GM23248 (cell line): ENCODE results near the gene ARMC7. TPM values are rescaled to one million over a fixed set of nuclear protein-coding genes. Genes with fewer than 3 reads are reported as not detected.

Experiments used
- DNase-seq: peaks from one replicate; pipeline ENCODE4 v3.0.0-alpha.2; 2015
- H2AFZ ChIP-seq: fragments of 200-600 bp; sonication (generic); 2 replicates; pipeline ENCODE4 v1.6.1; 2016; ENCODE audit warnings: antibody characterized with exemption
- H3F3A ChIP-seq: fragments of 200-600 bp; sonication (generic); 2 replicates; pipeline ENCODE4 v1.6.1; 2016; ENCODE audit warnings: mild to moderate bottlenecking, antibody characterized with exemption, mixed run types; ENCODE audit not compliant: insufficient read depth
- H3K27ac ChIP-seq: fragments of 200-600 bp; sonication (generic); 2 replicates; pipeline ENCODE4 v1.5.1; 2016; ENCODE audit warnings: mild to moderate bottlenecking
- H3K27me3 ChIP-seq: fragments of 200-600 bp; sonication (generic); replicated peaks from 2 replicates; pipeline ENCODE4 v1.6.1; 2016; ENCODE audit warnings: mild to moderate bottlenecking; ENCODE audit not compliant: insufficient read depth
- H3K36me3 ChIP-seq: fragments of 200-600 bp; sonication (generic); 2 replicates; pipeline ENCODE4 v1.6.1; 2016; ENCODE audit warnings: low read depth, mild to moderate bottlenecking
- H3K4me1 ChIP-seq: fragments of 200-600 bp; sonication (generic); 2 replicates; pipeline ENCODE4 v1.6.1; 2016; ENCODE audit warnings: mild to moderate bottlenecking; ENCODE audit not compliant: insufficient read depth
- H3K4me2 ChIP-seq: fragments of 200-600 bp; sonication (generic); one replicate; pipeline ENCODE4 v1.6.1; 2016; ENCODE audit warnings: mild to moderate bottlenecking; ENCODE audit not compliant: unreplicated experiment
- H3K4me3 ChIP-seq: fragments of 200-600 bp; sonication (generic); 2 replicates; pipeline ENCODE4 v1.5.1; 2016; ENCODE audit warnings: mild to moderate bottlenecking
- H3K79me2 ChIP-seq: fragments of 200-600 bp; sonication (generic); 2 replicates; pipeline ENCODE4 v1.6.1; 2016; ENCODE audit warnings: mild to moderate bottlenecking; ENCODE audit not compliant: insufficient read depth
- H3K9ac ChIP-seq: fragments of 200-600 bp; sonication (generic); 2 replicates; pipeline ENCODE4 v1.6.1; 2016; ENCODE audit warnings: mild to moderate bottlenecking
- H3K9me2 ChIP-seq: fragments of 200-600 bp; sonication (generic); 2 replicates; pipeline ENCODE4 v1.6.1; 2016; ENCODE audit warnings: mixed run types, mild to moderate bottlenecking, moderate library complexity; ENCODE audit not compliant: insufficient read depth
- H3K9me3 ChIP-seq: fragments of 200-600 bp; sonication (generic); one replicate; pipeline ENCODE4 v1.6.1; 2017; ENCODE audit warnings: low read depth
- H4K20me1 ChIP-seq: fragments of 200-600 bp; sonication (generic); 2 replicates; pipeline ENCODE4 v1.6.0; 2016; ENCODE audit not compliant: insufficient read depth
- EZH2 ChIP-seq: fragments of 200-600 bp; sonication (generic); IDR thresholded peaks from 2 replicates; pipeline ENCODE4 v1.6.1; 2018; ENCODE audit warnings: antibody characterized with exemption, mild to moderate bottlenecking; ENCODE audit not compliant: insufficient read depth, poor library complexity, severe bottlenecking
- EZH2phosphoT487 ChIP-seq: fragments of 200-600 bp; sonication (generic); IDR thresholded peaks from 2 replicates; pipeline ENCODE4 v1.6.1; 2018; ENCODE audit warnings: antibody characterized with exemption, moderate library complexity, mild to moderate bottlenecking, low read depth; ENCODE audit not compliant: insufficient read depth
- WGBS, 2 experiments: methylation state at CpG; one replicate each; pipeline ENCODE4 v1.1.6; 2015 to 2017; ENCODE audit warnings: low lambda C conversion rate in 2 of 2, low coverage in 1 of 2; ENCODE audit errors: missing lambda C conversion rate in 2 of 2; 5-methylcytosine and 5-hydroxymethylcytosine counted together
- in situ Hi-C: fragments of 300-500 bp; cut with MboI; formaldehyde crosslinking; loops from 2 replicates; pipeline ENCODE4 v1.15.0; 2020
- polyA plus RNA-seq: library from polyadenylated mRNA; unstranded; fragments of >200 nt; fragmentation: Nextera tagmentation; extraction: Ambion mirVana; gene quantifications from 2 replicates; pipeline ENCODE4 v1.2.1, GENCODE V29; 2016
- total RNA-seq: library from RNA; depleted of rRNA; stranded (reverse); fragments of >200 nt; shearing (Covaris generic); gene quantifications from 2 replicates; pipeline ENCODE4 v1.2.3, GENCODE V29; 2014; rRNA removed

Gene ARMC7
- total RNA-seq, result 1.3 and 3.8 TPM in 2 replicates
- 9.8 and 11.3 TPM in 2 replicates for polyA plus RNA-seq

DNA sequence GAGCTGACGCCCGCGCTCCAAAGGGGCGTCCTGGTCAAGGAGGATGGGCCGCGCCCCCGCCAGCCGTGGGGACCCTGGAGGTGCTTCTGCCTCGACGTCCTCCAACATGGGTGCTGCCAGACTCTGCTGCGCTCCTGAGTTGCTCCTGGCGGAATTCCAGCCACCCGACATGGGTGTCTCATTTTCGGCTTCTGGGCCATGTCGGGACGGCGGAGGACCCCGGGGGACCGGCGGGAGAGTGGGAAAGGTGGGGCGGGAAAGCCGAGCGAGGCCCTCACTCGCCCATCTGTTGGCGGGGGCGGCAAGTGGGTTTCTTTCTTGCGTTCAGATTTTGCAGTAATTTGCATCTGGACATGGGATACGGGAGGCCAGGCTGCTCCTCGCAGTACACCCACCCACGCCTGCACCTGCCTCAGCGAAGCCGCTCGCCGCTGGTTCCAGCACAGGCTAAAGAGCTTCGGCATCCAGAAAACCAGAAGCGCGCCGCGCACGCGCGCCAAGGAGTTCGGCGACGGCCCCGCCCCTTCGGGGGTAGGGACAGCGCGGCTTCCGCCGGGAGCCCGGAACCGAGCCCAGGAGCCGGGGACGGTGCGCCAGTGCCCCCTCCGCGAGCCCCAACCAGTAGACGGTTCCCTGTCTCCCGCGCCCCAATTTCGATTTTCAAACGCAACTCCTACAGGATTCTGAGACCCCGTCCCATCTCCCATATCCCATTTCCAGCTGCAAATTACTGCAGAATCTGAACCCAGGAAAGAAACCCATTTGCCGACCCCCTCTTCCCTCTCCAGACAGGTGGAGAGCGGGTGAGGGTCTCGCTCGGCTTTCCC, at the start of gene ARMC7:
Gene ARMC7, plus strand, starts transcription at position 563 of the 827 bp plus-strand sequence. CDS start 320 bp downstream, outside the sequence.
- in situ Hi-C loops, result no loop called here
- Histone ChIP-seq H3K4me2 (peak within 1 kb of the TSS; percentile 92), H3F3A (peaks cover 5% of the 10 kb centered on the region; the same call in 1 of the 2 replicates), H3K27ac (no peak within 1 kb of the TSS), H3K27me3 (no peaks in the 10 kb centered on the region), H3K9me2 (no peaks in the 10 kb centered on the region), H3K4me1 (0 out of 2 replicates have a peak, but pooled peaks cover 3% of the 10 kb centered on the region), H3K9ac (peak within 1 kb of the TSS; percentile 48), H4K20me1 (no peaks in the 10 kb centered on the region), H3K79me2 (peaks cover 11% of the 10 kb centered on the region; the same call in 1 of the 2 replicates), H3K4me3 (peak within 1 kb of the TSS; percentile 81), H3K9me3 (no peaks in the 10 kb centered on the region), H2AFZ (peak within 1 kb of the TSS; percentile 79), H3K36me3 (no peaks in the 10 kb centered on the region)
- WGBS, 2 experiments, result 0 to 1% methylated on average over 55 to 62 of the region's 68 CpGs
- peak; percentile 93 for DNase-seq
- TF ChIP-seq EZH2 (no peak), EZH2phosphoT487 (no peak)

DNA sequence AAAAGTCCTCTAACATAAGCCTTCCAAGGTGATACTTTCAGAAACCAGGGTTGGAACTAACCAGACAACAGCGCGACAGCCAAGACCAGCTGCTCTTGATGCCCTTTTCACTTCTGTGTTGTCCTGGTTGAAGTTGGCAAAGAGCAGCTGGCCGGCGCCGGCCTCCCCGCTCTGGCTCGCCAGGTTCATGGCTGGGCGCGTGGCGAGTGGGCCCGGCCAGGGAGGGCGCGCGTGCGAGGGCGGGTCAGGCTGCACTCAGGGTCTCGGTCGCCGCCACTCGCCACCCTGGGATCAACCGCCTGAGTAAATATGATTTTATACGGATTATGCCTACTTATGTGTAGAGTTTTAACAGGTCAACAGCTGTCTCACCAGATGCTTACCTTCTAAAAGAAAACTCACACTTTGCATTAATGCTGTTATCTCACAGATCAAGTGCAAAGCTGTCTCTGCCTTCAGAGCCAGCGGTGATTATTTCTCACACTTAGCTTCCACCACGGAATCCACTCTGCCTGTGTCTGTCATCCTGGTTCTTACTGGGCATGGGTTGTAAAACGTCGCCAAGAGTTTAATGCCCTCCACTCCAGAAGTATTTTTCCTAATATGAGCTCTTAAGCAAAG, 49.2 kb upstream of the ARMC7 start:
- no peaks in the 10 kb centered on the region for H4K20me1 ChIP-seq
- peak overlapping the region; percentile 30; the same call in 1 of the 2 replicates for H3K9ac ChIP-seq
- TF ChIP-seq EZH2, result no peak
- no peak for TF ChIP-seq EZH2phosphoT487
- H3K27me3 ChIP-seq, result no peaks in the 10 kb centered on the region
- H3K4me2 ChIP-seq, result peak overlapping the region; percentile 24
- no peak for DNase-seq
- H3K4me1 ChIP-seq, result peaks cover 7% of the 10 kb centered on the region; the same call in 1 of the 2 replicates
- H3K36me3 ChIP-seq, result peaks cover 16% of the 10 kb centered on the region; the same call in 1 of the 2 replicates
- no peaks in the 10 kb centered on the region for H3K9me3 ChIP-seq
- WGBS, 2 experiments, result 95 to 96% methylated on average over 20 to 26 of the region's 26 CpGs
- peak overlapping the region; percentile 72 for H3K27ac ChIP-seq
- peaks cover 17% of the 10 kb centered on the region; the same call in 1 of the 2 replicates for H3F3A ChIP-seq
- no peak overlapping the region for H3K4me3 ChIP-seq
- peaks cover 10% of the 10 kb centered on the region; the same call in 1 of the 2 replicates for H3K79me2 ChIP-seq
- in situ Hi-C loops, result no loop called here
- H3K9me2 ChIP-seq, result no peaks in the 10 kb centered on the region
- 0 out of 2 replicates have a peak overlapping the region, but pooled peaks have one; percentile 54 for H2AFZ ChIP-seq

DNA sequence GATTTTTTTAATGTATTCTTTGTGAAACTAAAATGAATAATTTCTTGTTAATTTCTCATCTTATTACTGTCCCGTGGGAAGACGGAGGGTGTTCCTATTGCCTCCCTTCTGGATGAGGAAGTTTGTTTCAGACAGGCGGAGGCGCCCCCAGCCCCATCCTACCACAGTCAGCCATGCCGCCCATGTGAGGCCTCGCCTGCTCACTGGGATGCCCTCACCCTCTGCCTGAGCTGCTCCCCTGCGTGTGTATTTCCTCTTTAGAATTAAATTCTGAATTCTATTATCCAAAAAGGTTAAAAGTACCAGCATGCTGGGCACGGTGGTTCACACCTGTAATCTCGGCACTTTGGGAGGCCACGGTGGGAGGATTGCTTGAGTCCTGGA, 48.7 kb upstream of the ARMC7 start:
- Histone ChIP-seq H3K27ac (no peak overlapping the region), H3K4me1 (peaks cover 11% of the 10 kb centered on the region; the same call in 1 of the 2 replicates), H3K27me3 (no peaks in the 10 kb centered on the region), H3K9me3 (no peaks in the 10 kb centered on the region), H3K4me2 (no peak overlapping the region), H4K20me1 (no peaks in the 10 kb centered on the region), H3K36me3 (peaks cover 16% of the 10 kb centered on the region; the same call in 1 of the 2 replicates), H2AFZ (no peak overlapping the region), H3K9me2 (no peaks in the 10 kb centered on the region), H3K4me3 (no peak overlapping the region), H3F3A (peaks cover 17% of the 10 kb centered on the region; the same call in 1 of the 2 replicates), H3K79me2 (peaks cover 7% of the 10 kb centered on the region; the same call in 1 of the 2 replicates), H3K9ac (no peak overlapping the region)
- TF ChIP-seq EZH2phosphoT487 (no peak), EZH2 (no peak)
- in situ Hi-C loops, result no loop called here
- 95 to 97% methylated on average over 9 to 10 of the region's 10 CpGs for WGBS, 2 experiments
- DNase-seq, result no peak

DNA sequence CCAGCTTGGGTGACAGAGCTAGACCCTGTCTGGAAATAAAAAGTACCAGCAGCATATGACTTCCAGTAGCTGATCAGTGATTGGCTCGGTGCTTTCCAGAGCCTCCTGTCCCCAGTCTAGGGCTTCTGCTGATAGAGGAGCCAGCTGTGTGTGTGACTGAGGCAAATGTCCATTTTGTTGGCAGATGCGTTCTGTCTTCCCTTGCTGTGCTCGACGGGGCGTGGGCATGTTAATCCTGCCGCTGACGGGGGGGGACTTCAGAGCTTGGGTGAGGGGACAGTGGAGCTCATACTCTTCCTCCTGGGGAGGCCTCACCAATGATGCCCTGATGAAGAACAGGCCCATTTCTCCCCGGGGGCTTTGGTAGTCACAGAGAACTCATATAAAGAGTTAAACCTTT, 48.2 kb upstream of the ARMC7 start:
- H3K79me2 ChIP-seq, result peaks cover 1% of the 10 kb centered on the region; the same call in 1 of the 2 replicates
- H4K20me1 ChIP-seq, result no peaks in the 10 kb centered on the region
- no peaks in the 10 kb centered on the region for H3K9me3 ChIP-seq
- no peak overlapping the region for H3K4me2 ChIP-seq
- no peaks in the 10 kb centered on the region for H3K27me3 ChIP-seq
- no peak overlapping the region for H3K27ac ChIP-seq
- 89 to 90% methylated on average over 8 of the region's 8 CpGs for WGBS, 2 experiments
- TF ChIP-seq EZH2phosphoT487 (no peak), EZH2 (no peak)
- no peak overlapping the region for H3K4me3 ChIP-seq
- H3K9me2 ChIP-seq, result no peaks in the 10 kb centered on the region
- H3F3A ChIP-seq, result peaks cover 17% of the 10 kb centered on the region; the same call in 1 of the 2 replicates
- H3K9ac ChIP-seq, result no peak overlapping the region
- H3K36me3 ChIP-seq, result peaks cover 16% of the 10 kb centered on the region; the same call in 1 of the 2 replicates
- no peak for DNase-seq
- peaks cover 11% of the 10 kb centered on the region; the same call in 1 of the 2 replicates for H3K4me1 ChIP-seq
- in situ Hi-C loops, result no loop called here
- H2AFZ ChIP-seq, result no peak overlapping the region
